Keratinocyte (primary cell): ENCODE data around the gene EPHA2.

Experiments
- EZH2 ChIP-seq: IDR thresholded peaks from one replicate; pipeline ENCODE4 v1.6.1; 2012; ENCODE audit warnings: inconsistent platforms, mild to moderate bottlenecking, low read length, moderate library complexity
- TF ChIP-seq, protein P1 (sequence below), 3 experiments: IDR thresholded peaks in 1 of 3; conservative IDR thresholded peaks in 1 of 3; optimal IDR thresholded peaks in 1 of 3; 2 replicates in 2 of 3; 3 replicates in 1 of 3; pipeline versions ENCODE3 to v1.5.1; 2011; ENCODE audit warnings: low read length in 3 of 3, mild to moderate bottlenecking in 3 of 3, moderate library complexity in 2 of 3, control low read depth in 1 of 3, inconsistent platforms in 1 of 3; ENCODE audit not compliant: insufficient read depth in 2 of 3; ENCODE audit errors: extremely low read depth in 1 of 3

DNA sequence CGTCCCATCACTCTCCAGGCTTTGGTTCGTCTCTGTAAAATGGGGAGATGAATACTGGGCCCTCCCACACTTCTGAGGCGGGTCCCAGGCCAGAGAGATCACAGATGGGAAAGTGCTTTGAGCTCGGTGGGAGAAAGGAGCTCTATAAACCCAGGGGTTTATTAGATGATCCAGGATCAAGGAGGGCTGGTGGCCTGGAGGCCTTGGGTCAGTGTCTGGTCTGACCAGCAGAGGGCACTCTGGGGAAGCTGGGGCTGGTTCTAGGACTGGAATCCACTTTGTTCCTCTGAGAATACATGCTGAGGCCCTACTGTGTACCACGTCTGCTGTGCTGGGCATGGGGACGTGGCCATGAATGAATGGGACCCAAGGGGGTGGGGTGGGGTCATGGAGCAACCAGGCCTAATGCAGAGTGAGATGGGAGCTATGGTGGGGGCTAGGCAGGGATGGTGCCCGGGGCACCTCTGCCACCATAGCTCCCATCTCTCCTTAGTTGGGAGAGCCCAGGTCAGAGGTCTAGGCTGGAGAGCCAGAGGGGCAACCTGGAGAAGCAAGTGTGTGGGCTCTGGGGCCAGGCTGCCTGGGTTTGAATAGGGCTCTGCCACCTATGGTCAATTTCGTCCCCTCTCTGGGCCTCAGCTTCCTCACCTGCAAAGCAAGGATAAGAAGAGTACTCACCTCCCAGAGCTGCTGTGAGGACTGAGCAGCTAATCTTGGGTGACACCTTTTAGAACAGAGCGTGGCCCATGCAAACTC lies 73.4 kb downstream of the EPHA2 start:
- no peak for TF ChIP-seq EZH2
- TF ChIP-seq, protein P1, sequence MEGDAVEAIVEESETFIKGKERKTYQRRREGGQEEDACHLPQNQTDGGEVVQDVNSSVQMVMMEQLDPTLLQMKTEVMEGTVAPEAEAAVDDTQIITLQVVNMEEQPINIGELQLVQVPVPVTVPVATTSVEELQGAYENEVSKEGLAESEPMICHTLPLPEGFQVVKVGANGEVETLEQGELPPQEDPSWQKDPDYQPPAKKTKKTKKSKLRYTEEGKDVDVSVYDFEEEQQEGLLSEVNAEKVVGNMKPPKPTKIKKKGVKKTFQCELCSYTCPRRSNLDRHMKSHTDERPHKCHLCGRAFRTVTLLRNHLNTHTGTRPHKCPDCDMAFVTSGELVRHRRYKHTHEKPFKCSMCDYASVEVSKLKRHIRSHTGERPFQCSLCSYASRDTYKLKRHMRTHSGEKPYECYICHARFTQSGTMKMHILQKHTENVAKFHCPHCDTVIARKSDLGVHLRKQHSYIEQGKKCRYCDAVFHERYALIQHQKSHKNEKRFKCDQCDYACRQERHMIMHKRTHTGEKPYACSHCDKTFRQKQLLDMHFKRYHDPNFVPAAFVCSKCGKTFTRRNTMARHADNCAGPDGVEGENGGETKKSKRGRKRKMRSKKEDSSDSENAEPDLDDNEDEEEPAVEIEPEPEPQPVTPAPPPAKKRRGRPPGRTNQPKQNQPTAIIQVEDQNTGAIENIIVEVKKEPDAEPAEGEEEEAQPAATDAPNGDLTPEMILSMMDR (optimal IDR thresholded peaks at IDR 0.05 in 1 of 3, IDR thresholded peaks at IDR 0.05 in 1 of 3, conservative IDR thresholded peaks at IDR 0.05 in 1 of 3; ENCODE audit: extremely low read depth in 1 of 3, insufficient read depth in 2 of 3, low read length in 3 of 3): peak in 2 of 3 experiments; percentile 96 to 97
